Endothelial cell of umbilical vein (primary cell): ENCODE results near the gene TCAP. TPM values are rescaled to one million over a fixed set of nuclear protein-coding genes. Genes with fewer than 3 reads are reported as not detected.

Experiments used
- BruUV-seq: library from RNA; stranded (reverse); fragments of 400-500 nt; replicated peaks from 2 replicates; lab custom pipeline; 2021; lab: Mats Ljungman, UMichigan
- CTCF ChIA-PET: fragments of 300-600, 350-600 bp; sonication (Branson Sonifier 250); formaldehyde crosslinking; loops from one replicate; lab custom pipeline; 2021; ENCODE audit warnings: antibody characterized with exemption, inconsistent platforms; lab: Charles Lee
- POLR2A ChIA-PET: fragments of 300-600, 350-600 bp; sonication (Branson Sonifier 250); formaldehyde crosslinking; loops from one replicate; lab custom pipeline; 2021; ENCODE audit warnings: antibody characterized with exemption, inconsistent platforms; lab: Charles Lee
- DNase-seq: peaks from one replicate; pipeline ENCODE4 v3.0.0-alpha.2; 2011; ENCODE audit warnings: low read depth, low spot score
- FAIRE-seq: peaks from 2 replicates; lab custom pipeline; 2011; peaks lifted over from hg19 to GRCh38; lab: Jason Lieb, UNC
- H2AFZ ChIP-seq: 2 replicates; pipeline ENCODE4 v1.6.0; 2012; ENCODE audit warnings: low read depth, low read length, control low read depth, inconsistent platforms
- H3K27ac ChIP-seq: 2 replicates; pipeline ENCODE4 v1.5.1; 2011; ENCODE audit warnings: low read depth, mild to moderate bottlenecking, control low read depth, low read length, moderate library complexity; ENCODE audit not compliant: insufficient read depth
- H3K27me3 ChIP-seq, 2 experiments: 2 replicates each; pipeline versions ENCODE4 v1.6.0 to v1.6.1; 2011; ENCODE audit warnings: low read length in 2 of 2, mixed read lengths in 1 of 2; ENCODE audit not compliant: control insufficient read depth in 2 of 2, insufficient read depth in 2 of 2
- H3K36me3 ChIP-seq, 2 experiments: 2 replicates in 1 of 2; 3 replicates in 1 of 2; pipeline ENCODE4 v1.5.1; 2011; ENCODE audit warnings: low read length in 2 of 2, mild to moderate bottlenecking in 1 of 2, moderate library complexity in 1 of 2; ENCODE audit not compliant: control insufficient read depth in 2 of 2, insufficient read depth in 2 of 2; ENCODE audit errors: extremely low read depth in 1 of 2
- H3K4me1 ChIP-seq: 3 replicates; pipeline ENCODE4 v1.5.1; 2011; ENCODE audit warnings: mild to moderate bottlenecking, low read length; ENCODE audit not compliant: control insufficient read depth, insufficient read depth; ENCODE audit errors: extremely low read depth
- H3K4me2 ChIP-seq: 2 replicates; pipeline ENCODE4 v1.6.1; 2011; ENCODE audit warnings: low read length, control low read depth, mixed read lengths; ENCODE audit not compliant: insufficient read depth
- H3K4me3 ChIP-seq, 3 experiments: fragments of 200-600 bp in 1 of 3; sonication (generic), shearing (Covaris generic) in 1 of 3; replicated peaks in 1 of 3; 2 replicates each; pipeline ENCODE4 v1.5.1; 2011 to 2016; ENCODE audit warnings: control low read depth in 3 of 3, low read length in 3 of 3, mild to moderate bottlenecking in 2 of 3, inconsistent platforms in 1 of 3, low read depth in 1 of 3, moderate library complexity in 1 of 3; ENCODE audit not compliant: insufficient read depth in 1 of 3
- H3K79me2 ChIP-seq: 2 replicates; pipeline ENCODE4 v1.6.0; 2012; ENCODE audit warnings: low read length, inconsistent platforms; ENCODE audit not compliant: control insufficient read depth, insufficient read depth
- H3K9ac ChIP-seq: replicated peaks from 2 replicates; pipeline ENCODE3; 2011; ENCODE audit warnings: low read length, control low read depth; ENCODE audit not compliant: insufficient read depth; ENCODE audit errors: extremely low read depth
- H3K9me1 ChIP-seq: replicated peaks from 3 replicates; pipeline ENCODE4 v1.6.0; 2011; ENCODE audit warnings: mild to moderate bottlenecking, low read length; ENCODE audit not compliant: control insufficient read depth, insufficient read depth; ENCODE audit errors: extremely low read depth
- H3K9me3 ChIP-seq: replicated peaks from 2 replicates; pipeline ENCODE4 v1.5.1; 2012; ENCODE audit warnings: low read length, inconsistent platforms; ENCODE audit not compliant: control insufficient read depth, insufficient read depth
- H4K20me1 ChIP-seq: replicated peaks from 2 replicates; pipeline ENCODE3; 2011; ENCODE audit warnings: mild to moderate bottlenecking, low read length; ENCODE audit not compliant: control insufficient read depth, insufficient read depth; ENCODE audit errors: extremely low read depth
- EZH2 ChIP-seq: IDR thresholded peaks from 2 replicates; pipeline ENCODE4 v1.6.1; 2012; ENCODE audit warnings: borderline replicate concordance, low read depth, mild to moderate bottlenecking, moderate library complexity, low read length, inconsistent platforms; ENCODE audit not compliant: severe bottlenecking
- JUN ChIP-seq: IDR thresholded peaks from 2 replicates; pipeline ENCODE4 v1.6.1; 2011; ENCODE audit warnings: borderline replicate concordance, low read depth; ENCODE audit not compliant: insufficient read length, insufficient read depth
- MYC ChIP-seq: IDR thresholded peaks from one replicate; pipeline ENCODE4 v1.6.1; 2011; ENCODE audit warnings: mild to moderate bottlenecking, low read depth, low read length
- POLR2A ChIP-seq: IDR thresholded peaks from 2 replicates; pipeline ENCODE4 v1.6.1; 2012; ENCODE audit warnings: low read depth, mild to moderate bottlenecking, control low read depth, low read length
- dilution Hi-C: fragments of 300-500 bp; cut with MboI; formaldehyde crosslinking; loops from one replicate; pipeline ENCODE4 v1.15.0; 2019; ENCODE audit warnings: low sequenced_read_pairs; ENCODE audit not compliant: extremely low pct_ligation_motif_present
- intact Hi-C: fragments of 100-400 bp; cut with micrococcal nuclease; formaldehyde crosslinking; loops from one replicate; pipeline ENCODE4 v1.10.0; 2022
- polyA plus RNA-seq, 4 experiments: library from polyadenylated mRNA; depleted of rRNA in 3 of 4; stranded (reverse) in 3 of 4; unstranded in 1 of 4; fragments of >200 nt; gene quantifications; 2 replicates each; pipeline versions ENCODE4 v1.2.1 to v1.2.3, GENCODE V29; 2011 to 2012; ENCODE audit warnings: missing spikeins in 1 of 4
- total RNA-seq: library from RNA; stranded (reverse); gene quantifications from 2 replicates; pipeline ENCODE4 v1.2.3, GENCODE V29; 2021
- TF ChIP-seq, protein P1 (sequence below), 2 donors: IDR thresholded peaks; 1 replicate in 1 of 2; 2 replicates in 1 of 2; pipeline ENCODE4 v1.5.1; 2011; ENCODE audit warnings: low read length in 2 of 2, mild to moderate bottlenecking in 2 of 2, moderate library complexity in 2 of 2, control low read depth in 1 of 2, inconsistent platforms in 1 of 2, low read depth in 1 of 2; ENCODE audit not compliant: insufficient read depth in 1 of 2; ENCODE audit errors: extremely low read depth in 1 of 2

The TCAP gene
- total and polyA plus RNA-seq, 2 donors (not counting 3 experiments of a cell fraction or from before 2014, with no cell fraction given) = 0.51 to 0.93 TPM

DNA sequence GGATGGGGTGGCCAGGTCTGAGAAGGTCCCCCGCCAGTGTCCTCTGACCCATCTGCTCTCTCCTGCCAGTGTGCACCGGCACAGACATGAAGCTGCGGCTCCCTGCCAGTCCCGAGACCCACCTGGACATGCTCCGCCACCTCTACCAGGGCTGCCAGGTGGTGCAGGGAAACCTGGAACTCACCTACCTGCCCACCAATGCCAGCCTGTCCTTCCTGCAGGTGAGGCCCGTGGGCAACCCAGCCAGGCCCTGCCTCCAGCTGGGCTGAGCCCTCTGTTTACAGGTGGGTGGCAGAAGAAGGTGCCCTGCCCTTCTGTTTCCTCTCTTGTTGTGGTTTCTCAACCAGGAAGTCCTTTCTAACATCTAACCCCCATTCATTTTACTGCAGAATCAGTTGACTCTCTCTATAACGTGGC, 41.8 kb downstream of the TCAP start:
- ChIA-PET CTCF (no interaction called here), POLR2A (no interaction called here)
- H3K4me3 ChIP-seq = no peak overlapping the region
- no peaks in the 10 kb centered on the region for H3K27me3 ChIP-seq
- no peaks in the 10 kb centered on the region for H4K20me1 ChIP-seq
- no peak overlapping the region for H2AFZ ChIP-seq
- no peak overlapping the region for H3K9ac ChIP-seq
- H3K4me2 ChIP-seq = no peak overlapping the region
- FAIRE-seq = no peak
- intact Hi-C loops (no loop called here), dilution Hi-C loops (no loop called here)
- H3K27ac ChIP-seq = no peak overlapping the region
- H3K9me3 ChIP-seq = no peaks in the 10 kb centered on the region
- no peaks in the 10 kb centered on the region for H3K79me2 ChIP-seq
- H3K36me3 ChIP-seq = peaks cover 0 to 3% of the 10 kb centered on the region in 2 experiments
- TF ChIP-seq, protein P1, sequence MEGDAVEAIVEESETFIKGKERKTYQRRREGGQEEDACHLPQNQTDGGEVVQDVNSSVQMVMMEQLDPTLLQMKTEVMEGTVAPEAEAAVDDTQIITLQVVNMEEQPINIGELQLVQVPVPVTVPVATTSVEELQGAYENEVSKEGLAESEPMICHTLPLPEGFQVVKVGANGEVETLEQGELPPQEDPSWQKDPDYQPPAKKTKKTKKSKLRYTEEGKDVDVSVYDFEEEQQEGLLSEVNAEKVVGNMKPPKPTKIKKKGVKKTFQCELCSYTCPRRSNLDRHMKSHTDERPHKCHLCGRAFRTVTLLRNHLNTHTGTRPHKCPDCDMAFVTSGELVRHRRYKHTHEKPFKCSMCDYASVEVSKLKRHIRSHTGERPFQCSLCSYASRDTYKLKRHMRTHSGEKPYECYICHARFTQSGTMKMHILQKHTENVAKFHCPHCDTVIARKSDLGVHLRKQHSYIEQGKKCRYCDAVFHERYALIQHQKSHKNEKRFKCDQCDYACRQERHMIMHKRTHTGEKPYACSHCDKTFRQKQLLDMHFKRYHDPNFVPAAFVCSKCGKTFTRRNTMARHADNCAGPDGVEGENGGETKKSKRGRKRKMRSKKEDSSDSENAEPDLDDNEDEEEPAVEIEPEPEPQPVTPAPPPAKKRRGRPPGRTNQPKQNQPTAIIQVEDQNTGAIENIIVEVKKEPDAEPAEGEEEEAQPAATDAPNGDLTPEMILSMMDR (IDR thresholded peaks at IDR 0.05; ENCODE audit: extremely low read depth in 1 of 2, insufficient read depth in 1 of 2, low read depth in 1 of 2, low read length in 2 of 2) = no peak
- no peak for TF ChIP-seq POLR2A
- TF ChIP-seq MYC = no peak
- no peak for TF ChIP-seq EZH2
- no peak for TF ChIP-seq JUN
- BruUV-seq = no TSS peak
- peaks cover 2% of the 10 kb centered on the region for H3K4me1 ChIP-seq
- DNase-seq = no peak
- no peaks in the 10 kb centered on the region for H3K9me1 ChIP-seq
